D721Med (cell line): ENCODE measurements around the gene CD44.
"Not testable (repeated sequence)": the region's sequence is repeated elsewhere in the genome, so short reads cannot be mapped to it uniquely, and the experiment has no call there.

Source experiments
- DNase-seq: peaks from one replicate; pipeline ENCODE4 v3.0.0; 2011; ENCODE audit warnings: low spot score; ENCODE audit not compliant: insufficient read length
- FAIRE-seq: peaks from 2 replicates; lab custom pipeline; 2011; peaks lifted over from hg19 to GRCh38; lab: Jason Lieb, UNC
- TF ChIP-seq, protein P1 (sequence below): IDR thresholded peaks from 2 replicates; pipeline ENCODE4 v1.5.1; 2012; ENCODE audit warnings: mild to moderate bottlenecking, control low read depth; ENCODE audit not compliant: insufficient read depth; ENCODE audit errors: missing control alignments

CD44 gene

DNA sequence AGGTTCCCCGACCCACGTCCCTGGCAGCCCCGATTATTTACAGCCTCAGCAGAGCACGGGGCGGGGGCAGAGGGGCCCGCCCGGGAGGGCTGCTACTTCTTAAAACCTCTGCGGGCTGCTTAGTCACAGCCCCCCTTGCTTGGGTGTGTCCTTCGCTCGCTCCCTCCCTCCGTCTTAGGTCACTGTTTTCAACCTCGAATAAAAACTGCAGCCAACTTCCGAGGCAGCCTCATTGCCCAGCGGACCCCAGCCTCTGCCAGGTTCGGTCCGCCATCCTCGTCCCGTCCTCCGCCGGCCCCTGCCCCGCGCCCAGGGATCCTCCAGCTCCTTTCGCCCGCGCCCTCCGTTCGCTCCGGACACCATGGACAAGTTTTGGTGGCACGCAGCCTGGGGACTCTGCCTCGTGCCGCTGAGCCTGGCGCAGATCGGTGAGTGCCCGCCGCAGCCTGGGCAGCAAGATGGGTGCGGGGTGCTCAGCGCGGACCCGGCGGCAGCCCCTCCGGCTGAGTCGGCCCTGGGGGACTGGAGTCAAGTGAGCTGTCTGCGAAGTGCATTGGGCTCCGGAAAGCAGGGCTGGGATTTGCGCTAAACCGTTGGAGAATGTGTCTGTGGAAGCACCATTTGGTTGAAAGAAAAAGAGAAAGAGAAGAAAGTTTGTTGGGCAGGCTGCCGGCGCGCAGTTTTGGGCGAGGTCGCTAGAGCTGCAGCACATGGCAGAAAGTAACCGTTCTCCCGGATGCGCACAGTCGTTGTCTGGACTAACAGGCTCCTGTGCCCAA is at the start of gene CD44:
Gene CD44, plus strand, starts transcription at position 229 of the 779 bp plus-strand sequence. Its CDS starts 133 bp downstream, at position 362.
- FAIRE-seq (no peak), DNase-seq (peak; percentile 23)
- TF ChIP-seq, protein P1, sequence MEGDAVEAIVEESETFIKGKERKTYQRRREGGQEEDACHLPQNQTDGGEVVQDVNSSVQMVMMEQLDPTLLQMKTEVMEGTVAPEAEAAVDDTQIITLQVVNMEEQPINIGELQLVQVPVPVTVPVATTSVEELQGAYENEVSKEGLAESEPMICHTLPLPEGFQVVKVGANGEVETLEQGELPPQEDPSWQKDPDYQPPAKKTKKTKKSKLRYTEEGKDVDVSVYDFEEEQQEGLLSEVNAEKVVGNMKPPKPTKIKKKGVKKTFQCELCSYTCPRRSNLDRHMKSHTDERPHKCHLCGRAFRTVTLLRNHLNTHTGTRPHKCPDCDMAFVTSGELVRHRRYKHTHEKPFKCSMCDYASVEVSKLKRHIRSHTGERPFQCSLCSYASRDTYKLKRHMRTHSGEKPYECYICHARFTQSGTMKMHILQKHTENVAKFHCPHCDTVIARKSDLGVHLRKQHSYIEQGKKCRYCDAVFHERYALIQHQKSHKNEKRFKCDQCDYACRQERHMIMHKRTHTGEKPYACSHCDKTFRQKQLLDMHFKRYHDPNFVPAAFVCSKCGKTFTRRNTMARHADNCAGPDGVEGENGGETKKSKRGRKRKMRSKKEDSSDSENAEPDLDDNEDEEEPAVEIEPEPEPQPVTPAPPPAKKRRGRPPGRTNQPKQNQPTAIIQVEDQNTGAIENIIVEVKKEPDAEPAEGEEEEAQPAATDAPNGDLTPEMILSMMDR, result no peak

DNA sequence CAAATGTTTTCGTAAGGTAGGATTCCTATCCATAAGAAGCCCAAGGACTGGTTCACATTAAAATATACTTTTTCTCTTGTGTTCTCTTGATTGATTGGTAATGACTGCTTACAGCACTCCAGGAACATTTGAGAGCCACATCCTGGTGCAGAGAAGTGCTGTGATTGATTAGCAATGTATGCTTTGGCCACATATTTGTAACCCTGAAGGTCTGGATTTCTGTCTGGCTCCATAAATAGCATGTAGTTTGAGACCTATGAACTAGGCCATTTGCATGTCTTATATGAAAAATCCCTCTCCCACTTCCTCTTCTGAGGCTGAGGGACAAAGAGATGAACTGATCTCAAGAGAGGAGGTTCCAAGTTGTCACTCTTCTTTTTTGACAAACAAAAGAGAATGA is 49.3 kb upstream of the CD44 start:
- DNase-seq, result no peak
- TF ChIP-seq, protein P1, result no peak
- no peak for FAIRE-seq

DNA sequence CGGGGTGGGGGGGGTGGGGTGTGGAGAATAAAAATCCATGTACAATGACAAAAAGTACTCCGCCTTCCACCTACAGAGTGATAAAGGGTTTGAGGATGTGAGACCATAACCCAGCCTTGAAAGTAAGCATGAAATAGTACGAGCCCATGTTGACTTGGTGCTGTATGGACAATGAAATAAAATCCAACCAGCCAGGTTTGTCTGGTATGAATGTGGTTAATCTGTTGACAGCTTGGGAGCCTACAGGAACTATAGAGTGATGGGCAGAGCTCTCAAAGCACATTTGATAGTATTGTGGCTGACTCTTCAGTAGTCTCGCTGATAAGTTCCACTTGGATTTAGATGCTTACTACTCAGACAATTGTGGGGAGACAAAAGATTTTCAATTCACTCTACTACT is 48.8 kb upstream of the CD44 start:
- TF ChIP-seq, protein P1, result no peak
- DNase-seq (no peak), FAIRE-seq (no peak)

DNA sequence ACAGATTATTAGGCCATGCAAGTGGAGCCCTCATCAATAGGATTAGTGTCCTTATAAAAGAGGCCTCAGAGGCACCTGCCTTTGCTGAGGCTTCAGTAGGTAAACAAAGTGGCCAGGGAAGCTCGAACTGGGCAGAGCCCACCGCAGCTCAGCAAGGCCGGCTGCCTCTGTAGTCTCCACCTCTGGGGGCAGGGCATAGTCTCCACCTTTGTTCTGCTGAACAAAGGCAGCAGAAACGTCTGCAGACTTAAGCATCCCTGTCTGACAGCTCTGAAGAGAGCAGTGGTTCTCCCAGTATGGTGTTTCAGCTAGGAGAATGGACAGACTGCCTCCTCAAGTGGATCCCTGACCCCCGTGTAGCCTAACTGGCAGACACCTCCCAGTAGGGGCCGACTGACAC is 48.0 kb upstream of the CD44 start:
- FAIRE-seq, DNase-seq: not testable (repeated sequence)

DNA sequence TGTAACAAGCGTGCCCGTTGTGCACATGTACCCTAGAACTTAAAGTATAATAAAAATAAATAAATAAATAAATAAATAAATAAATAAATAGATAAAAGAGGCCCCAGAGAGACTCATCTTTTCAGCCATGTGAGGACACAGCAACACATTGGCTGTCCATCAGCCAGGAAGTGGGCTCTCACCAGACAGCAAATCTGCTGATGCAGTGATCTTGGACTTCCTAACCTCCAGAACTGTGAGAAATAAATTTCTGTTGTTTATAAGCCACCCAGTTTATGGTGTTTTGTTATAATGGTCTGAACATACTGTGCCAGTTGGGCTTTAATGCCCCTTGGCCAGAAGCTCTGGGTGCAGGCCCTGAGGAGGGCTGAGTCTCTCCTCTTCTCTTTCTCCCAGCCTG is 42.2 kb upstream of the CD44 start:
- TF ChIP-seq, protein P1, result no peak
- no peak for DNase-seq
- FAIRE-seq, result no peak

DNA sequence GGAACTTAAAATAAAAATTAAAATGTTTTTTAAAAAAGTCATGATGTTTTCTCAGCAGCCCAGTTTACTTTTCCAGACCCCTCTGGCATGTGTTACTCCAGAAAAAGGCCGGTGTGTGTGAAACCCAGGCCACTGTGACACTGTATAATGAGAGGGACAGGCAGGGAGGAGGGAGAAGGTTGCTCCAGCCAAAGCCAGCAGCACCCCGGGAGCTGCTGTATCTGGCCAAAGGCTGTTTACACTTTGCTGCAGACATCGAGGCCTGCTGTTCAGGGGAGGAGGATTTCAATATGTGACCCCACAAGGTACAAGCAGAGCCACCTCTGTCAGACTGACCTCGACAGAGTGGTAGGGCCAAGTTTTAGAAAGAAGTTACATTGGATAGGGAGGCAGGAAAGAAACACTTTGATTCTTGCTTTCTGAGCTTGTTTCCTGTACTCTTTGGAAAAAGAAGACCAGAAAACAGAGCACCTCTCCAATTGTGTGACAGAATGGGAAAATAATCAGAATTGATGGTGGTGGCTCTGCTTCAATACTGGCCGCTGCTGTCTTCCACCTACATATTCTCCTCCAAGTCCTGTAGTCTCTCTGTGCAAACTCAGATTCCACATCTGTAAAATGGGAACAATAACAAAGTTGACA is 41.0 kb upstream of the CD44 start:
- DNase-seq, result no peak
- TF ChIP-seq, protein P1, result no peak

DNA sequence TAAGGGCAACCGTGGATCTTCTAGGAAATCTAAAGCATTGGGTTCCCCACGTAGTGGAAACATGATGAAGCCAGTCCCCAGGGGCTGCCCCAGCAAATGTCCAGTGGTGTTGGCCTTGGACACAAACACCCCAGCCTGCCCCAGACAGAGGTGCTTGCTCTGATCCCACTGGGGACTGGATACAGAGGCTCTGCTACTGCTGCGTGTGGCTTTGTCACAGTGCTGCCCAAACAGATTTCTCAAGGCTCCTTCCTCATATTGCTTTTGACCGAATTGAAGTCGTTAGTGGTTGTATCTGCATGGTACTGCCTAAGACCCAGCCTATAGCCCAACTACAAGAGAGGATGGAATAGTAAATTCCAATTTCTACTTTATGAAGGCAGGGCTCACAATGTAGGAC is 40.1 kb upstream of the CD44 start:
- DNase-seq (no peak), FAIRE-seq (no peak)
- TF ChIP-seq, protein P1, result no peak

More for the DNA sequence above, 41.0 kb upstream of the CD44 start:
- no peak for FAIRE-seq
